Measurements from ENCODE around the gene KRT85.
"Not testable (repeated sequence)": the region's sequence is repeated elsewhere in the genome, so short reads cannot be mapped to it uniquely, and the experiment has no call there.

Gene KRT85

DNA sequence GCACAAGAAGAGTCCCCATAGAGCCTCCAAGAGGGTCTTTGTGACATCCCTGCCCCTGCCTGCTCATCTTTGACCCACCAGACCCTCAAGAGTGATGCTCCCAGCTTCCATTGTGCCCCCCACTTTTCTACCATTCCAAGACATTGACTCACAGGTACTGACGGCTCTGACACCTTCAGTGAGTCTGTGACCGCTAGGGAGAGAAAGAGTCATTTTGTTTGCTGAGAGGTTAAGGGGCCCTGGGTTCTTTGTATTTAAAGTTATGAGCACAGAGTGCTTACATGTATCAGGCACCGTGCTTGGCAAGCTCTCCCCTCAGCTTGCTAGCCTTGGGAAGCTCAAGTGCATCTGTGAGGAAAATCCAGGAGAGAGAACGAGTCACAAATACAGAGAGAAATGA, 45.9 kb upstream of the KRT85 start:
- TF ChIP-seq, protein P1, sequence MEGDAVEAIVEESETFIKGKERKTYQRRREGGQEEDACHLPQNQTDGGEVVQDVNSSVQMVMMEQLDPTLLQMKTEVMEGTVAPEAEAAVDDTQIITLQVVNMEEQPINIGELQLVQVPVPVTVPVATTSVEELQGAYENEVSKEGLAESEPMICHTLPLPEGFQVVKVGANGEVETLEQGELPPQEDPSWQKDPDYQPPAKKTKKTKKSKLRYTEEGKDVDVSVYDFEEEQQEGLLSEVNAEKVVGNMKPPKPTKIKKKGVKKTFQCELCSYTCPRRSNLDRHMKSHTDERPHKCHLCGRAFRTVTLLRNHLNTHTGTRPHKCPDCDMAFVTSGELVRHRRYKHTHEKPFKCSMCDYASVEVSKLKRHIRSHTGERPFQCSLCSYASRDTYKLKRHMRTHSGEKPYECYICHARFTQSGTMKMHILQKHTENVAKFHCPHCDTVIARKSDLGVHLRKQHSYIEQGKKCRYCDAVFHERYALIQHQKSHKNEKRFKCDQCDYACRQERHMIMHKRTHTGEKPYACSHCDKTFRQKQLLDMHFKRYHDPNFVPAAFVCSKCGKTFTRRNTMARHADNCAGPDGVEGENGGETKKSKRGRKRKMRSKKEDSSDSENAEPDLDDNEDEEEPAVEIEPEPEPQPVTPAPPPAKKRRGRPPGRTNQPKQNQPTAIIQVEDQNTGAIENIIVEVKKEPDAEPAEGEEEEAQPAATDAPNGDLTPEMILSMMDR (IDR thresholded peaks at IDR 0.05; ENCODE audit: insufficient read depth, low read length, poor library complexity, severe bottlenecking) = no peak
- H3K4me3 ChIP-seq (replicated peaks; ENCODE audit: low read depth, low read length) = no peak overlapping the region

DNA sequence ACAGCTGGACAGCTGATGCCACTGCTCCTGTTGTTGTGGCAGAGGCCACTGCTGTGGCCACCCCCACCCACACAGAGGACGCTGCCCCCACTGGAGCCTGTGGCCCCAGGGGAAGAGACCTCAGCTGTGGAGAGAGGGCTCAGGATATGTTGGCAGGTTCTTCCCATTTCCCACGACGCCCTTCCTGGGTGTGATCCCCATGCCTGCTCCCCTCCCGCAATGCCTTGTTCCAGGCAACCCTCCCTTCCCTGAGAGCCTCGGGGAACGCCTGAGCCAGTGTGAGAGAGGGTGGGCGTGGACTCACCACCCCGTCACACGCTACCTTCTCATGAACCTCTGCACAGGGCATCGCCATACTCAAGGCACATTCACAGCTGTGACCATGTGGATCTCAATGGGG, 44.5 kb upstream of the KRT85 start:
- no peak overlapping the region for H3K4me3 ChIP-seq (replicated peaks; ENCODE audit: low read depth, low read length)
- TF ChIP-seq, protein P1 (IDR thresholded peaks at IDR 0.05; ENCODE audit: insufficient read depth, low read length, poor library complexity, severe bottlenecking) = no peak
- no peak for DNase-seq (ENCODE audit: extremely low read depth, insufficient read length)
- H3K36me3 ChIP-seq (ENCODE audit: control insufficient read depth, insufficient read depth, low read length) = no peaks in the 10 kb centered on the region
- H3K27me3 ChIP-seq (replicated peaks; ENCODE audit: control insufficient read depth, insufficient read depth, low read length) = no peaks in the 10 kb centered on the region; the same call in none of the 2 replicates

More for the DNA sequence above, 45.9 kb upstream of the KRT85 start:
- DNase-seq (ENCODE audit: extremely low read depth, insufficient read length) = no peak
- Histone ChIP-seq H3K36me3 (ENCODE audit: control insufficient read depth, insufficient read depth, low read length) (no peaks in the 10 kb centered on the region), H3K27me3 (replicated peaks; ENCODE audit: control insufficient read depth, insufficient read depth, low read length) (no peaks in the 10 kb centered on the region; the same call in none of the 2 replicates)

DNA sequence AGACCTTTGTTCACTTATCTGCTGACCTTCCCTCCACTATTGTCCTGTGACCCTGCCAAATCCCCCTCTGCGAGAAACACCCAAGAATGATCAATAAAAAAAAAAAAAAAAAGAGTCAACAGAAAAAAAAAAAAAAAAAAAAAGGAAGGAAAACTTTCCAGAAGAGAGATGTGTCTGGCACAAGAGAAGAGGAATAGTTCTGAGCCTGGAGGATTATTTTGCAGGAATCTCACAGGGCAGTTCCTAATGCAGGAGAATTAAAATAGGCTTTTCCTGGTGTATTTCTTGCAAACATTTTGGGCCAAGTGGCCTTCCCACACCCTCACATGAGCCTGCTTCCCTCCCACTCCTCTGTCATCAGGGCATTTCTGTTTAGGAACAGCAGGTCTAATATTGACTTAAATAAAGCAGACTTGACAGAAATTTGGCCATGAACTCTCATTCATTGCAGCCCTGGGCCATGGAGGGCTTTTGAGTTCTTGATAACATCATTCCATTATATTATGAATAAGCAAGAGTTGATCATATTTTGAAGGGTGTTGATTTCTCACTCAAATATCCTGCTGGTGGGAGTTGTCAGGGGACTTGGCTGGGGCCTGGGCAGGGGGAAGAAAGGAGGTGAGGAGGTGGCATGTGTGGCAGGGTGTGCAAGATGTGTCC, 43.4 kb upstream of the KRT85 start:
- H3K36me3 ChIP-seq (ENCODE audit: control insufficient read depth, insufficient read depth, low read length); H3K27me3 ChIP-seq (replicated peaks; ENCODE audit: control insufficient read depth, insufficient read depth, low read length); DNase-seq (ENCODE audit: extremely low read depth, insufficient read length); H3K4me3 ChIP-seq (replicated peaks; ENCODE audit: low read depth, low read length): not testable (repeated sequence)

DNA sequence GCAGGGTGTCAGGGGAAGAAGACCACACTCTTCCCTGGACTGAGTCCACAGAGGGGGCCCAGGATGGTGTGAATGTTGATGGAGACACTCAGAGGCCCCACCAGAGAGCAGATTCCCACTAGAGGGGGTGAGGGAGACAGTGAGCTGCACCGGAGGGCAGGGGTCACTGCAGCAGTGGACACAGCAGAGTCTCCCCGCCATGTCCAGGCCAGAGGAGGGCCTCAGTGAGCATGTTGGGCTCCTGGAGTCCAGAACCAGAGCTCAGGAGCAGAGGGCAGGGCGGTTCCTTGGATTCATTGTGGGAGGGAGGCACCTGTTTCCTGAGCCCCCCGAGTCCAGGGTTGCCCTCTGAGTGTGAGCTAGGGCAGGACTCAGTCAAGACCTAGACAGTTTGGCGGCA, 40.6 kb upstream of the KRT85 start:
- TF ChIP-seq, protein P1 (IDR thresholded peaks at IDR 0.05; ENCODE audit: insufficient read depth, low read length, poor library complexity, severe bottlenecking) = no peak
- Histone ChIP-seq H3K36me3 (ENCODE audit: control insufficient read depth, insufficient read depth, low read length) (no peaks in the 10 kb centered on the region), H3K4me3 (replicated peaks; ENCODE audit: low read depth, low read length) (no peak overlapping the region), H3K27me3 (replicated peaks; ENCODE audit: control insufficient read depth, insufficient read depth, low read length) (peaks cover 2% of the 10 kb centered on the region)
- no peak for DNase-seq (ENCODE audit: extremely low read depth, insufficient read length)

DNA sequence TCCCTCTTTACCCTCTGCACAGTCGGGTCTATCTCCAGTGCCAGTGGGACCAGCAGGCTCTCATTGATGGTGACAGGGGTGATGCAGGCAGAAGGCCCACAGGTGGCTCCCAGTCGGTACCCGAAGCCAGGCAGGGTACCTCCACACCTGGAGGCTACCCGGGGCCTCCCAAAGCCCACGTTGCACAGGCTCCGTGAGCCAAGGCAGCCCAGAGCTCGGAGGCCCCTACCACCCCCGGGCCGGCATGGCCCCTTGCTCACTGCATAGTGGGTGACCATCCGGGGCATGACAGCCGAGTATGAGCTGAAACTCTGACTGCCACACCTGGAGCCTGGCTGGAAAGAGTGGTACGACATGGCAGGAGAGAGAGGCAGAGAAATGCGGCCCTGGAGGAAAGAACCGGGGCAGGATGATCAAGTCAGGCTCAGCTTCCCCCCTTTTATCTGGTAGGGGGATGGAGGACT, 38.7 kb upstream of the KRT85 start, which contains the start of gene KRT82:
Gene KRT82 (minus strand): TSS at position 414 of the 464 bp plus-strand sequence. CDS start 58 bp downstream, at position 356.
- DNase-seq (ENCODE audit: extremely low read depth, insufficient read length) = no peak
- Histone ChIP-seq H3K36me3 (ENCODE audit: control insufficient read depth, insufficient read depth, low read length) (no peaks in the 10 kb centered on the region), H3K27me3 (replicated peaks; ENCODE audit: control insufficient read depth, insufficient read depth, low read length) (peaks cover 2% of the 10 kb centered on the region), H3K4me3 (replicated peaks; ENCODE audit: low read depth, low read length) (no peak within 1 kb of the TSS)
- TF ChIP-seq, protein P1 (IDR thresholded peaks at IDR 0.05; ENCODE audit: insufficient read depth, low read length, poor library complexity, severe bottlenecking) = no peak

DNA sequence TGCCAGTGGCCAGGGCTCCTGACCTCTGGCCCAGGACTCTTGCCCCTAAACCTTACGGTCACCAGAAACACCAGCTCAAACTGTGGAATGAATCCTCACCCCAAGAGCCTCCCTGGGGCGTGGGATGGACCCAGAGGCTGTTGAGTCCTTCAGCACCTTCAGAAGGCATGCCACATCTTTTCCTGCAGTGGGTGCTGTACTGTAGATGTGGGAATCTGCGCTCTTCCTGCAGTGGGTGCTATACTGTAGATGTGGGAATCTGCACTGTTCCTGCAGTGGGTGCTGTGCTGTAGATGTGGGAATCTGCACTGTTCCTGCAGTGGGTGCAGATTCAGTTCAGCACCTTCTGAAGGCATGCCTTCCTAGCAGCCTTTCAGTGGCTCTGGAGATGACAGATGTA, 37.7 kb upstream of the KRT85 start:
- Histone ChIP-seq H3K36me3 (ENCODE audit: control insufficient read depth, insufficient read depth, low read length) (no peaks in the 10 kb centered on the region), H3K27me3 (replicated peaks; ENCODE audit: control insufficient read depth, insufficient read depth, low read length) (peaks cover 2% of the 10 kb centered on the region), H3K4me3 (replicated peaks; ENCODE audit: low read depth, low read length) (no peak overlapping the region)
- TF ChIP-seq, protein P1 (IDR thresholded peaks at IDR 0.05; ENCODE audit: insufficient read depth, low read length, poor library complexity, severe bottlenecking) = no peak
- DNase-seq (ENCODE audit: extremely low read depth, insufficient read length) = no peak
